PC-9 (cell line): ENCODE data around the gene MOB3B. TPM values are rescaled to one million over a fixed set of nuclear protein-coding genes. Genes with fewer than 3 reads are reported as not detected.

Source experiments
- BruUV-seq: library from RNA; stranded (reverse); fragments of 400-500 nt; replicated peaks from 2 replicates; lab custom pipeline; 2021; lab: Mats Ljungman, UMichigan
- CTCF ChIA-PET: fragments of 300-600 bp; sonication (Branson Sonifier 250); formaldehyde crosslinking; loops from one replicate; lab custom pipeline; 2022; ENCODE audit warnings: antibody characterized with exemption; lab: Charles Lee
- POLR2A ChIA-PET: fragments of 300-600 bp; sonication (Branson Sonifier 250); formaldehyde crosslinking; loops from one replicate; lab custom pipeline; 2022; ENCODE audit warnings: antibody characterized with exemption; ENCODE audit not compliant: unreplicated experiment; lab: Charles Lee
- DNase-seq, 2 experiments: peaks; one replicate each; pipeline versions ENCODE4 v3.0.0 to v3.0.0-alpha.2; 2015 to 2022; ENCODE audit warnings: mixed read lengths in 1 of 2
- H2AFZ ChIP-seq: fragments of 200-600 bp; sonication (generic); 2 replicates; pipeline ENCODE4 v1.8.1; 2017; ENCODE audit warnings: antibody characterized with exemption
- H3F3A ChIP-seq: fragments of 200-600 bp; sonication (generic); 2 replicates; pipeline ENCODE4 v1.8.1; 2017; ENCODE audit warnings: antibody characterized with exemption, mild to moderate bottlenecking, low read depth; ENCODE audit not compliant: insufficient read depth
- H3K27ac ChIP-seq: fragments of 200-600 bp; sonication (generic); 2 replicates; pipeline ENCODE4 v1.6.1; 2016; ENCODE audit warnings: mixed run types
- H3K27me3 ChIP-seq: fragments of 200-600 bp; sonication (generic); 2 replicates; pipeline ENCODE4 v1.6.1; 2016; ENCODE audit warnings: low read depth, mixed run types; ENCODE audit not compliant: insufficient read depth
- H3K36me3 ChIP-seq: fragments of 200-600 bp; sonication (generic); 2 replicates; pipeline ENCODE4 v1.6.1; 2016; ENCODE audit warnings: low read depth, mixed run types
- H3K4me1 ChIP-seq: fragments of 200-600 bp; sonication (generic); replicated peaks from 2 replicates; pipeline ENCODE4 v1.6.1; 2016; ENCODE audit warnings: mixed run types; ENCODE audit not compliant: insufficient read depth
- H3K4me2 ChIP-seq: fragments of 200-600 bp; sonication (generic); 2 replicates; pipeline ENCODE4 v1.6.1; 2017; ENCODE audit warnings: mixed run types
- H3K4me3 ChIP-seq: fragments of 200-600 bp; sonication (generic); 2 replicates; pipeline ENCODE4 v1.6.1; 2016; ENCODE audit warnings: mixed run types
- H3K79me2 ChIP-seq: fragments of 200-600 bp; sonication (generic); 2 replicates; pipeline ENCODE4 v1.6.1; 2017; ENCODE audit warnings: low read depth, mixed run types
- H3K9me2 ChIP-seq: fragments of 200-600 bp; sonication (generic); 2 replicates; pipeline ENCODE4 v1.8.1; 2017; ENCODE audit warnings: mild to moderate bottlenecking; ENCODE audit not compliant: insufficient read depth
- H3K9me3 ChIP-seq: fragments of 200-600 bp; sonication (generic); 2 replicates; pipeline ENCODE4 v1.8.1; 2016; ENCODE audit warnings: low read depth; ENCODE audit not compliant: insufficient read depth
- H4K20me1 ChIP-seq: fragments of 200-600 bp; sonication (generic); 2 replicates; pipeline ENCODE4 v1.8.1; 2017; ENCODE audit not compliant: insufficient read depth
- EZH2 ChIP-seq: fragments of 200-600 bp; sonication (generic); IDR thresholded peaks from 2 replicates; pipeline ENCODE4 v1.8.0; 2017; ENCODE audit warnings: antibody characterized with exemption, low read depth
- intact Hi-C: fragments of 100-400 bp; cut with micrococcal nuclease; formaldehyde crosslinking; loops from one replicate; pipeline ENCODE4 v1.10.0; 2022; ENCODE audit not compliant: unreplicated experiment
- total RNA-seq: library from RNA; stranded (reverse); gene quantifications from 2 replicates; pipeline ENCODE4 v1.2.3, GENCODE V29; 2021
- TF ChIP-seq, protein P1 (sequence below): fragments of 200-600 bp; sonication (generic); conservative IDR thresholded peaks from 2 replicates; pipeline ENCODE4 v1.6.1; 2017; ENCODE audit warnings: mixed run types, antibody characterized with exemption, mild to moderate bottlenecking, moderate library complexity

MOB3B gene
- total RNA-seq, 1 experiment from 2014 or later: 4.4 TPM

DNA sequence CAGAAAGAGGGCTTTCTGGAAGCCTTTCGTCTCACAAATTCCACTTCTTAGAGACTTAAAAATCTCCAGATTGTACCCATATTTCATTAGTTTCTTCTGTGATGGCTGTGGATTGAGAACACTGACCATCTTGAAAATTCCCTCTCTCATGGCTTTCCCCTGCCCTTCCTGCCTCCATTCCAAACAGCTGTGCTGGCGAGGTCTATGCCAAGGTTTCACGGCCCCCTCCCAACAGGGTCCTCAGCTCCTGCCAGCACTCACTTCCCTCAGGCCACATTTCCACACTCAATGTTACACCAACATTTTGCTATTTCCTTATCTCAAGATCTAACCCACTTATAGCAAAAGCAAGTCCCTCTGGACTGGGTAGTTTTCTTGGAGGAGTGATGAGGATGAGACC is 192.4 kb downstream of the MOB3B start:
- H3K4me1 ChIP-seq: 0 out of 2 replicates have a peak, but pooled peaks cover 3% of the 10 kb centered on the region
- H4K20me1 ChIP-seq: no peaks in the 10 kb centered on the region
- intact Hi-C loops: loop anchor here (10.0 kb wide), 2 partner anchors 88 to 338 kb away; no protein-coding TSS in a partner anchor
- no peaks in the 10 kb centered on the region for H3K27me3 ChIP-seq
- TF ChIP-seq, protein P1, sequence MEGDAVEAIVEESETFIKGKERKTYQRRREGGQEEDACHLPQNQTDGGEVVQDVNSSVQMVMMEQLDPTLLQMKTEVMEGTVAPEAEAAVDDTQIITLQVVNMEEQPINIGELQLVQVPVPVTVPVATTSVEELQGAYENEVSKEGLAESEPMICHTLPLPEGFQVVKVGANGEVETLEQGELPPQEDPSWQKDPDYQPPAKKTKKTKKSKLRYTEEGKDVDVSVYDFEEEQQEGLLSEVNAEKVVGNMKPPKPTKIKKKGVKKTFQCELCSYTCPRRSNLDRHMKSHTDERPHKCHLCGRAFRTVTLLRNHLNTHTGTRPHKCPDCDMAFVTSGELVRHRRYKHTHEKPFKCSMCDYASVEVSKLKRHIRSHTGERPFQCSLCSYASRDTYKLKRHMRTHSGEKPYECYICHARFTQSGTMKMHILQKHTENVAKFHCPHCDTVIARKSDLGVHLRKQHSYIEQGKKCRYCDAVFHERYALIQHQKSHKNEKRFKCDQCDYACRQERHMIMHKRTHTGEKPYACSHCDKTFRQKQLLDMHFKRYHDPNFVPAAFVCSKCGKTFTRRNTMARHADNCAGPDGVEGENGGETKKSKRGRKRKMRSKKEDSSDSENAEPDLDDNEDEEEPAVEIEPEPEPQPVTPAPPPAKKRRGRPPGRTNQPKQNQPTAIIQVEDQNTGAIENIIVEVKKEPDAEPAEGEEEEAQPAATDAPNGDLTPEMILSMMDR: no peak
- no peak for TF ChIP-seq EZH2
- H3K27ac ChIP-seq: no peak overlapping the region
- no peaks in the 10 kb centered on the region for H3K9me2 ChIP-seq
- H3K9me3 ChIP-seq: no peaks in the 10 kb centered on the region
- no peak for DNase-seq
- ChIA-PET CTCF (no interaction called here), POLR2A (no interaction called here)
- no peaks in the 10 kb centered on the region for H3K79me2 ChIP-seq
- no peaks in the 10 kb centered on the region for H3K36me3 ChIP-seq
- H2AFZ ChIP-seq: no peak overlapping the region
- no peak overlapping the region for H3K4me3 ChIP-seq
- BruUV-seq: no TSS peak
- H3K4me2 ChIP-seq: no peak overlapping the region
- no peaks in the 10 kb centered on the region for H3F3A ChIP-seq

DNA sequence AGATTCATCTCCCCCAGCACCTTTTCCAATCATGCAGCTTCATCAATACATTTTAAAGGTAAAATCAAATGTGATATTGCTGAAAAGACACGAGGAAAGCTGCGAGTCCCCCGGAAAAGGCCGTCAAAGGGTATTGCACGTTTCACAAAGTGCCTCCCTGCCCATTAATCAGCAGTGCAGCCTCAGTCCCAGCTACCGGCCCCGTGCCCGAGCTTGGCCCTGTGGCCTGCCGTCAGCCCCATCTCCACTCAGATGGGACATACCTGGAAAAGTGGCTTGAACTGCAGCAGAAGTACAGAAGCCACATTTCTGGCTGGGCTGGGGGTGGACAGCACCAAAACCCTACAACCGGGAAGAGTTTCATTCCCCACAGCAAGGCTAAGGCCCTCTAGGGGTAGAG is 192.8 kb downstream of the MOB3B start:
- Histone ChIP-seq H3K4me3 (no peak overlapping the region), H3K9me3 (no peaks in the 10 kb centered on the region), H2AFZ (no peak overlapping the region), H3K4me1 (0 out of 2 replicates have a peak, but pooled peaks cover 3% of the 10 kb centered on the region), H3K4me2 (no peak overlapping the region), H3K27me3 (no peaks in the 10 kb centered on the region), H3K9me2 (no peaks in the 10 kb centered on the region), H4K20me1 (no peaks in the 10 kb centered on the region), H3K79me2 (no peaks in the 10 kb centered on the region), H3F3A (no peaks in the 10 kb centered on the region), H3K27ac (no peak overlapping the region), H3K36me3 (no peaks in the 10 kb centered on the region)
- TF ChIP-seq, protein P1: no peak
- no peak for TF ChIP-seq EZH2
- CTCF ChIA-PET: no interaction called here
- no TSS peak for BruUV-seq
- intact Hi-C loops: loop anchor here (10.0 kb wide), 2 partner anchors 88 to 338 kb away; no protein-coding TSS in a partner anchor
- POLR2A ChIA-PET: no interaction called here
- DNase-seq: no peak

DNA sequence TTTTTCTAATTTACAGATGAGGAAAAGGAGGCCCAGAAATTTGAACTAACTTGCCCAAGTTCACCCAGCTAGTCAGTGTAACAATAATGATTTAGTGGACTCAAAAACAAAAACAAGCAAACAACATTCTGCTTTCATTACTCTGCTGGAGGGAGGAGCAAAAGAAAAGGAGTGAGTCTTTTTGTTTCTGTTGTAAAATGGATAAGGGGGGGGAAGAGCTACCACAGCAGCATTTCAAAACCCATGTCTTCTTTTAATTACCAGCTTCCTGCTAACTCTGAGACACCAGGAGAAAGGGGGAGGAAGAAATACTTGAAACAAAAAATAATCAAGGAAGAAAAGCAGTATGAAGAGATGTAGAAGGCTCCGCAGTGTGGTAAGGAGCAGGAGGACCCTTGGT is 193.5 kb downstream of the MOB3B start:
- Histone ChIP-seq H3K4me3 (no peak overlapping the region), H3K27me3 (no peaks in the 10 kb centered on the region), H3K9me3 (no peaks in the 10 kb centered on the region), H4K20me1 (no peaks in the 10 kb centered on the region), H2AFZ (no peak overlapping the region), H3K4me1 (0 out of 2 replicates have a peak, but pooled peaks cover 3% of the 10 kb centered on the region), H3K36me3 (no peaks in the 10 kb centered on the region), H3K79me2 (no peaks in the 10 kb centered on the region), H3F3A (no peaks in the 10 kb centered on the region), H3K9me2 (no peaks in the 10 kb centered on the region), H3K27ac (no peak overlapping the region), H3K4me2 (no peak overlapping the region)
- no peak for TF ChIP-seq EZH2
- TF ChIP-seq, protein P1: no peak
- BruUV-seq: no TSS peak
- no peak for DNase-seq
- CTCF ChIA-PET: no interaction called here
- intact Hi-C loops: loop anchor here (10.0 kb wide), 2 partner anchors 89 to 339 kb away; no protein-coding TSS in a partner anchor
- POLR2A ChIA-PET: no interaction called here
